CD4-positive, alpha-beta T cell treated with Interleukin-6 for 4 hours (primary cell): ENCODE results near the gene SPPL3.
"Not testable (repeated sequence)": the region's sequence is repeated elsewhere in the genome, so short reads cannot be mapped to it uniquely, and the experiment has no call there.

Experiments used
- DNase-seq: peaks from one replicate; pipeline ENCODE4 v3.0.0-alpha.2; 2020; ENCODE audit warnings: mixed read lengths

The SPPL3 gene

GRCh38 chr12:120739821-120740613 is 164.1 kb downstream of the SPPL3 start:
- DNase-seq = no peak

DNA sequence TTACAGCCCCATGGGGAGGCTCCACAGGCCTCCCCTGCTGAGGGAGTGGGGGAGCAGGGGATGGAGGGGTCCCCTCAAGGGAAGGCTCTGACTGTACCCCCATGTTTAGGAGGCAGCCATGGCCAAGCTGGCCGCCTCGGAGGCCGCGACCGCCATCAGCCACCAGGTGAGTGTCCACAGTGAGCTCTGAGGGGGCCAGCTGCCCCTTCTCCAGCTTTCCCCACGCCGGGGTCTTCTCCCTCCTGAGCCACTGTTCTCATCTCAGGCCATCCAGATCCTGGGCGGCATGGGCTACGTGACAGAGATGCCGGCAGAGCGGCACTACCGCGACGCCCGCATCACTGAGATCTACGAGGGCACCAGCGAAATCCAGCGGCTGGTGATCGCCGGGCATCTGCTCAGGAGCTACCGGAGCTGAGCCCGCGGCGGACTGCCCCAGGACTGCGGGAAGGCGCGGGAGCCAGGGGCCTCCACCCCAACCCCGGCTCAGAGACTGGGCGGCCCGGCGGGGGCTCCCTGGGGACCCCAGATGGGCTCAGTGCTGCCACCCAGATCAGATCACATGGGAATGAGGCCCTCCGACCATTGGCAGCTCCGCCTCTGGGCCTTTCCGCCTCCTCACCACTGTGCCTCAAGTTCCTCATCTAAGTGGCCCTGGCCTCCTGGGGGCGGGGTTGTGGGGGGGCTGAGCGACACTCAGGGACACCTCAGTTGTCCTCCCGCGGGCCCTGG is 165.0 kb downstream of the SPPL3 start:
- no peak for DNase-seq

GRCh38 chr12:120738252-120739030 is 165.7 kb downstream of the SPPL3 start:
- DNase-seq = no peak

- no peak for DNase-seq
These were observed 166.5 kb downstream of the SPPL3 start for GRCh38 chr12:120737557-120738251.

GRCh38 chr12:120736404-120737331 is 167.5 kb downstream of the SPPL3 start:
- no peak for DNase-seq

DNA sequence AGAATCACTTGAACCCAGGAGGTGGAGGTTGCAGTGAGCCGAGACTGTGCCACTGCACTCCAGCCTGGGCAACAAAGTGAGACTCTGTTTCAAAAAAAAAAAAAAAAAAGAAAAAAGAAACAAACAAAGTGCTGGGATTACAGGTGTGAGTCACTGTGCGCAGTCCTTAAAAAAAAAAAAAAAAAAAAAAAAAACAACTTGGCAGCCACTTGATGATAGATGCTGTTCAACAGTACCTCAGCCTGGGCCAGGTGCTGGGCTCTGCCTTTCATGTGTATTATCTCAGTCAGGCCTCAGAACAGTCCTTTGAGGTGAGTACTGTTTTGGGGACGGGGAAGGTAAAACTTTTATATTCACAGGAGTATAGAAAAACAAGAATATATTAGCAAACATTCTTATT is 169.0 kb downstream of the SPPL3 start:
- no peak for DNase-seq

- no peak for DNase-seq
These were observed 169.9 kb downstream of the SPPL3 start for GRCh38 chr12:120734210-120734609.

GRCh38 chr12:120733574-120733973 is 170.6 kb downstream of the SPPL3 start:
- no peak for DNase-seq

- not testable (repeated sequence) for DNase-seq
These were observed 172.0 kb downstream of the SPPL3 start for GRCh38 chr12:120732198-120732597.

DNA sequence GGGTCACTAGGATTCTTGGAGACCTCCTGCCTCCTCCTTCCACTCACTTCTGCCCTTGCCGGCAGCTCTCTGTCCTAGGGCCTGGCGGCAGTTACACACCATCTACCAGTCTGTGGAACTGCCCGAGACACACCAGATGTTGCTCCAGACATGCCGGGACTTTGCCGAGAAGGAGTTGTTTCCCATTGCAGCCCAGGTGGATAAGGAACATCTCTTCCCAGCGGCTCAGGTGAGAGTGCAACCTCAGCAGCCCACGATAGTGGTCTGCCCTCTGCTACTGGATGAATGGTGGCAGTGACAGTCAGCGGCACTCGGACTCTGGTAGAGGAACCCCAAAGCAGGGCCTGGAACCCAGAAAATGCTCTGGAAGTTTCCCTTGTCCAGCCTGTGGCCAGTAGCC is 177.2 kb downstream of the SPPL3 start:
- DNase-seq = no peak

GRCh38 chr12:120726510-120726793 is 177.7 kb downstream of the SPPL3 start:
- DNase-seq = no peak

- peak; percentile 95 for DNase-seq
These were observed 178.3 kb downstream of the SPPL3 start, which contains the start of gene ACADS for GRCh38 chr12:120725659-120726509. TSS of gene ACADS (plus strand) at chr12:120725826. CDS start at chr12:120725886, 60 bp downstream.

GRCh38 chr12:120725151-120725658 is 179.0 kb downstream of the SPPL3 start:
- DNase-seq = peak; percentile 8

- DNase-seq = no peak
These were observed 179.4 kb downstream of the SPPL3 start for GRCh38 chr12:120724720-120725119.

GRCh38 chr12:120722784-120723183 is 181.4 kb downstream of the SPPL3 start:
- no peak for DNase-seq

- DNase-seq = no peak
These were observed 182.3 kb downstream of the SPPL3 start for GRCh38 chr12:120721866-120722265.

GRCh38 chr12:120720987-120721801 is 183.0 kb downstream of the SPPL3 start:
- no peak for DNase-seq

GRCh38 chr12:120720234-120720986 is 183.7 kb downstream of the SPPL3 start:
- no peak for DNase-seq
